HUDEP-2 (cell line): Measurements from ENCODE around the gene FAM136A.
"Not testable (repeated sequence)": the region's sequence is repeated elsewhere in the genome, so short reads cannot be mapped to it uniquely, and the experiment has no call there.

Experiments used
- DNase-seq, 76 experiments: peaks; one replicate each; lab custom pipeline; 2025; ENCODE audit not compliant: unreplicated experiment in 76 of 76; lab: John Stamatoyannopoulos, UW

Gene FAM136A

DNA sequence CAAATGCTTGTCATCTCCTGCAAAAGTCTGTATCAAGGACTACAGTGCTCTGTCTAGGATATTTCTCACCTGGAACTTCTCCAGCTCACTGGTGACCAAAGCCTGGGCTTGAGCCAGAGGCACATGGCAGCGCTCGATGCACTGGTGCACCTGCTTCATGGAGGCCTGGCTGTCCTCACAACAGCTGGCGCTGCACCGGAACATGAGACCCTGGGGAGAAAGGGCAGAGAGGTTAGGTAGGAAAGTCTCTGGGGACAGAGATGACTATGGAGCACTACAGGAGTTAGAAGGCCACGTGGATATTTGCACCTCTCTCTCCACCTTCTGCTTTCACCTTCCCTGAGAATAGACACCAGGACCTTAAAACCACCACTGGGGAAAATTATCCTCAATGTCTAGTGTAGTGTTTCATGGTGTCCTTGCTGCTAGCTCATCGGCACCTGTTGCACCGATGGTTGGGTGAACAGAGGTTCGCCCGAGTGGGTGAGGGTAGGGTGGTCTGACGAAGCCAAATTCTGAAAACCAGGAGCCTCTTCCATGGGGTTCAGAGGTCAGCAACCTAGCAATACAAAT, 1.0 kb downstream of the FAM136A start:
- DNase-seq: no peak

DNA sequence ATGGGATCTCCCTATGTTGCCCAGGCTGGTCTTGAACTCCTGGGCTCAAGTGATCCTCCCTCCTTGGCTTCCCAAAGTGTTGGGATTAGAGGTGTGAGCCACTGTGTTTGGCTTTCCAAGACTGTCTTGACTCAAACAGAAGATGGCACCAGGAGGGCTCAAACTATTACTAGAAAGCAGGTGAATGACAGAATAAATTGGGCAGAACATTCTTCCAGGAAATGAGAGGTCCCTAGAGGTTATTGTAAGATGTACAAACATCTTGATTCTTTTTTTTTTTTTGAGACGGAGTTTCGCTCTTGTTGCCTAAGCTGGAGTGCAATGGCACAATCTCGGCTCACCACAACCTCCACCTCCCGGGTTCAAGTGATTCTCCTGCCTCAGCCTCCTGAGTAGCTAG, 4.0 kb downstream of the FAM136A start:
- DNase-seq: not testable (repeated sequence)

DNA sequence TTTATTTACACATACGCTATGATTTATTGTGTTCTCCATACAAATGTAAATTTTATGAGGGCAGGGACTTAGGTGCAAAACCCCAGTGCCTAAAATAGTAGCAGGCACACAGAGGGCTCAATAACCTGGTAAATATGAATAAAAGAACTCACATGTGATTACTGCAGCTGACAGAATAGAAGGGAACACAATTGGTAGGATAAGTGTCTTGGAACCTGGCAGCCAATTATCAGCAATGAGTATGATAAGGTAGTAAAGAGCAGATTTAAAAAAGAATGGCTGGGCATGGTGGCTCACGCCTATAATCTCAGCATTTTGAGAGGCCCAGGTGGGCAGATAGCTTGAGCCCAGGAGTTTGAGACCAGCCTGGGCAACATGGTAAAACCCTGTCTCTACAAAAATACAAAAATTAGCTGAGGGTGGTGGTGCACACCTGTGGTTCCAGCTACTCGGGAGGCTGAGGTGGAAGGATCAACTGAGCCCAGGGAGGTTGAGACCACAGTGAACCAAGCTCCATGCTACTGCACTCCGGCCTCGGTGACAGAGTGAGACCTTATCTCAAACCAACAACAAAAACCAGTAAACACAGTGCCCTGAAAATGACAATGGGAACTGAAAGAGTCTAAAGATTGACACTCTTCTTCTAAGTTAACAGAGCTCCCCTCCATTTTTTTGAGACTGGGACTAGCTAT, 18.2 kb downstream of the FAM136A start:
- DNase-seq: no peak

DNA sequence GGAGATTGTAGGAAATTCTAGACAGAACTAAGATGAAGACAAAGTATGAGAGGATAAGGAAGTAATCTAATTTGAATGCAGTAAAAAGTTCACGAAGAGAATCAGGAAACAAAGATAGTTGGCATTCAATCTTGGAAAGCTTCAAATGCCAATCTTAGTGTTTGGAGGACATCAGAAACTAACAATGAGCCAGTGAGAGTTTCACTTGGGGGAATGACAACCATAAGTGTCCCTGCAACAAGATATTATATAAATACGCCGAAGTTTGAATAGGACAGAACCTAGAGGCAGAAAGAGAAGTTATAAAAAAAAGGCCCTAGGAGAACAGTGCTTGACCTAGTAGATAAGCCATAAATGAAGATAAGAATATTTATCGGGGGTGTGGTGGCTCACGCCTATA, 19.4 kb downstream of the FAM136A start:
- no peak for DNase-seq

DNA sequence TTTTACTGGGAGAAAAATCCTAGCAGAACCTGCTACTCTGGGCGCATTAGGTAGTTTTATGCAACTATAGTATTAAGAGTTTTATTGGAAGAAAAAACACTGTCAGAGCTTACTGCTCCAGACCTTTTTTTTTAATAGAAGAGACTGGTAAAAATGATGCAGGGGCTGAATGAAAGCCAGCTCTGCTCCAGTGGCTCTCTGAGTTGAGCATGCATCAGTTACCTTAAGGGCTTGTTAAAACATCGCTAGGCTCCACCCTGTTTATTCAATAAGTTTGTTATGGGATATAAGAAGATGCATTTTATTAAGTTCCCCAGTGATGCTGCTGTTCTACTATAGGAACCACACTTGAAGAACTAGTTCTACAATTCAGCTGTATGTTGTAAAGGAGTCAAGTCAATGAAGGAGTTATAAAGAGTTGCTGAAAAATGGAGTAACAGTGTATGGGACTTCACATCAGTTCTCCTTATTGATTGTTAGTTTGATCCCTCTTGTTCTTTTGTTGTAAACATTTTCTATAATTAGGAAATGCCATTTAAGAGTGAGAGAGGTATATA, 21.5 kb downstream of the FAM136A start:
- no peak for DNase-seq

DNA sequence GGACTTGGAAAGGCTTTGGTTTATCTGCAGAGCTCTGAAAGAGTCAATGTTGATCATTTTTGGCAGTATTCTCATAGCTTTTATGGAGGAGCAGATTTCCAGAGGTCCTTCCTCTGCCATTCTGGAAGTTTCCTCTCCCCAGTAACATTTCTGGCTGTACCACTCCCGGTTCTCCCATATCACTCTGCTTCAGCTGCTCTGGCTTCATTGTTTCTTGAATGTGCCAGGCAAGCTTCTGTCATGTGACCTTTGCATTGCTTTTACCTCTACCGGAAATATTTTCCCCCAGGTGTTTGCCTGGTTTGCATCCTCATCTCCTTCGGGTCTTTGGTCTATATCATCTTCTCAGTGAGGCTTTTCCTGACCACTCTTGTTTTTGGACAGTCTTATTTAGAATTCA, 31.5 kb downstream of the FAM136A start:
- DNase-seq: no peak

DNA sequence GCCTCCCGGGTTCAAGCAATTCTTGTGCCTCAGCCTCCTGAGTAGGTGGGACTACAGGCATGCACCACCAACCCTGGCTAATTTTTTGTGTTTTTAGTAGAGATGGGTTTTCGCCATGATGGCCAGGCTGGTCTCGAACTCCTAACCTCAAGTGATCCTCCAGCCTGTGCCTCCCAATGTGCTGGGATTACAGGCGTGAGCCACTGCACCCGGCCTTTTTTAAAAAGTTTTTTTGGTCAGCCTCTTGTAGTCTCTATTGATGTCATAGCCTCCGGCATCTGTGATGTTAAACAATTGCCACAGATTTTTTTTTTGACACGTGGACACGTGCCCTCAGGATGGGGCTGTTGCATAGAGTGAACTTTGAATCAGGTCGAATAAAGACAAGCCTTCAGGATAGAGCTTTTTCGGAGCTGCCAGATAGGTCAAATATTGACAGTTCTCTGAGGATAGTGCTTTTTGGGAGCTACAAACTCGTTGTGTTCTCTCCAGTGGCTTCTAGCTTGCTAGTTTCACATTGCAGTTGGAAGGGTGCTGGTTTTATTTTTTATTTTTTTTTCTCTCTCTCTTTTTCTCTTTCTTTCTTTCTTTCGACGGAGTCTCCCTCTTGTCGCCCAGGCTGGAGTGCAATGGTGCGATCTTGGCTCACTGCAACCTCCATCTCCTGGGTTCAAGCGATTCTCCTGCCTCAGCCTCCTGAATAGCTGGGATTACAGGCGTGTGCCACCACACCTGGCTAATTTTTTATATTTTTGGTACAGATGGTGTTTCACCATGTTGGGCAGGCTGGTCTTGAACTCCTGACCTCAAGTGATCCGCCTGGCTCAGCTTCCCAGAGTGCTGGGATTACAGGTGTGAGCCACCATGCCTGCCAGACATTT, 32.2 kb downstream of the FAM136A start:
- DNase-seq: not testable (repeated sequence)

DNA sequence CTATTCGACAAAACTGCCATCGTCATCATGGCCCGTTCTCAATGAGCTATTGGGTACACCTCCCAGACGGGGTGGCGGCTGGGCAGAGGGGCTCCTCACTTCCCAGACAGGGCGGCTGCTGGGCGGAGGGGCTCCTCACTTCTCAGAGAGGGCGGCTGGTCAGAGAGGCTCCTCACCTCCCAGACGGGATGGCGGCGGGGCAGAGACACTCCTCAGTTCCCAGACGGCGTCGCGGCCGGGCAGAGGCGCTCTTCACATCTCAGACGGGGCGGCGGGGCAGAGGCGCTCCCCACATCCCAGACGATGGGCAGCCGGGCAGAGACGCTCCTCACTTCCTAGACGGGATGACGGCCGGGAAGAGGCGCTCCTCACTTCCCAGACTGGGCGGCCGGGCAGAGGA, 34.9 kb downstream of the FAM136A start:
- not testable (repeated sequence) for DNase-seq

DNA sequence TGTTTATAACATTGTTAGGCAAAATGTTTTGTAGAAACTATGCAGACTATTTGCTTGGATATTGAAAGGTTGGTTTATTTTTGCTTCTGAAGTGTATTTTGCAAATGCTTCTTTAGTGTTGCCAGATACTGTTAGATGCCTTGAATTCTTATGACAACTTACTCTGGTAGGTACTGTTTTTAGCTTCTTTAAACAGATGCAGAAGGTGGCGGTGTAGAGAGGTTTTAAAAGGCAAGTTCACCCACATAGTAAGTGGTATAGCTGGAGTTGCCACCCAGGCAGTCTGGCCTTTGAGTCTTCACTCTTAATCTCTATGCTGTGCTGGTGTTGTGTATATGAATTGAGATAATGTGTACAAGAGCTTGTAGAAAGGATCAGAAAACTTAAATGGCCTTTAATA, 40.4 kb downstream of the FAM136A start:
- DNase-seq: peak in 3 of 76 experiments; percentile 6 to 20 (median 14)

DNA sequence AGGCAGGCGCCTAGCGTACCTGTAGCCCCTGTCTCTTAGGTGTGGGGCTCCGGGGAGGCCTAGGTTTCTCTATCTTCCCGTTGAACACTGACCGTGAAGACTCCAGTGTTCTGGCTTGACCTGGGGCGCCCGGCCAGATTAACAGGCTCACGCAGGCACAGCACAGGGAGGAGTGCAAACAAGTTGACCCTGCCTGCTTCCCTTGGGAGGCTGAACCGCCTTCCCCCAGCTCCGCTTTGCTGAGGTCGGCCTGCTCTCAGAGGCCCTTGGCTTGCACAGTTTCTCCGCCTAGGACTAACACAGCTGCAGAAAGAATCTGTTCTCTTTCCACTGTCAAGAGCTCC, 43.4 kb downstream of the FAM136A start:
- DNase-seq: peak in 1 of 76 experiments; percentile 44

DNA sequence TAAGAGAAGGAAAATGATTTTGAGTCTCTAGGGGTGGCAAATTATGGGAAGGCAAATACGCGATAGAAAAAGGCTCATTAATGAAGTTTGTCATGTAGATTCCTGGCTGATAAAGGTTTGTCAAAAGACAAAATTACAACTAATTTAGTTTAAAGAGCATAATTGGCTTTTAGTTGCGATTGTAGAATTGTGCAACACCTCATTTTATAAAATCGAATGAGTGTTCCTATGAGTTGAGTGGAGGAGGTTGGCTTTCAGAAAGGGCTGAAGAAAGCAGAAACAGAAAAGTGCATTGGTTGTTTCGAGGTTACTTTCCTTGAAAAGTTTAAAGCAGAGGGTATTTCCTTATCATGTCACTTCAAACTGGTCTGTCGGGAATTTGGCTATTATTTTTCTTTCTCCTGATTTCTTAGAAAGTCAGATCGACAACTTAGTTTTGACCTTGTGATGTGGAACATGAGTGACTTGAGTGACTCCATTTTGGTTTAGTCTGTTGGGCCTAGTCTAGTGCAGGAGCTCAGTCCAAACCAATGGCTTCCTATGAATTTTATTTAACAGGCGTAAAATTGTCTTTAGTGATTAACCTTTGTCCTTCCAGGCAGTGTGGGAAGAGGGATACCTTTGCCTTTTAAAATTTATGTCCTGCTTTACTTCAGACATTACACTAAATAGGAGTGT, 46.1 kb downstream of the FAM136A start:
- no peak for DNase-seq

DNA sequence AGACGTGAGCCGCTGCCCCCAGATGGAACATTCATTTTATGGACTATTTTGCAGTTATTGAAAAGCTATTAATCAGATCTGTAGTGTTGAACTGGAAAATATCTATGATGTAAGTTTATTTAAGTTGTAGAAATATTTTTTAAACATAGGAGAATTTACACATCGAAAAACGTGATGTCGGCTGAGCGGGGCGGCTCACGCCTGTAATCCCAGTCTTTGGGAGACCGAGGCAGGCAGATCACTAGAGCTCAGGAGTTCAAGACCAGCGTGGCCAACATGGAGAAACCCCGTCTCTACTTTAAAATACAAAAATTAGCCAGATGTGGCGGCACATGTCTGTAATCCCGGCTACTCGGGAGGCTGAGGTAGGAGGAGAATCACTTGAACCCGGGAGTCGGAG, 51.4 kb downstream of the FAM136A start:
- no peak for DNase-seq

DNA sequence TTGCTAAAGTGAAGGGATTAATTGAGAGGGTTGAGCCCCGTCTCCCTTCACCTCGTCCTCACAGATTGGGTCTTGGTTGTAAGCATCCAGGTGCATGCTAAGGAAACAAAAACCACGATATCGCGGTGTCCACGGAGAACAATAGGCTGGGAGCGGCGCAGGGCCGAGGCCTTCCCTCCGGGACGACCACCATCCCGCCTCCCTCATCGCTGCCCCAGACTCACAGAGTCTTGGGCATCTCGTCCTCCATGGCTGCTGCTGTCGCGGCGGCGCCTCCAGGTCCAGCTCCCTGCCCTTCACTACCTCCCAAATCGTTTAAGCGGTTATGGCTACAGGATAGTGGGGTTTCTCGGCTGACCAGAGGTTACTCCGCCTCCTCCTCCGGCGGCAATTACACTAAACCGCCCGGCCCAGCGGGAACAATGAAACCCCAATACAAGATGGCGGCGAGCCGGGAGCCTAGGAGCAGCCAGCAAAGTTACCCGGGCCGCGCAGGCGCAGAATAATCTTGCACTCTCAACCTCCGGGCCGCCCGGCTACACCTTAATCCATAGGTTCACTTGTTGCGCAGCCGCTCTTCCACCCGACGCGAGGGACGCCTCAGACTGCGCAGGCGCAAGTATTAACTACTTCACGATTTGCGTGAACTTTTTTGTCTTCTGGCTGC, 53.6 kb downstream of the FAM136A start, which contains the start of gene TIA1:
TSS of gene TIA1 (minus strand) at position 448 of the 667 bp plus-strand sequence. CDS start at position 250, 198 bp downstream.
- peak; percentile 63 to 99 (median 94) for DNase-seq

DNA sequence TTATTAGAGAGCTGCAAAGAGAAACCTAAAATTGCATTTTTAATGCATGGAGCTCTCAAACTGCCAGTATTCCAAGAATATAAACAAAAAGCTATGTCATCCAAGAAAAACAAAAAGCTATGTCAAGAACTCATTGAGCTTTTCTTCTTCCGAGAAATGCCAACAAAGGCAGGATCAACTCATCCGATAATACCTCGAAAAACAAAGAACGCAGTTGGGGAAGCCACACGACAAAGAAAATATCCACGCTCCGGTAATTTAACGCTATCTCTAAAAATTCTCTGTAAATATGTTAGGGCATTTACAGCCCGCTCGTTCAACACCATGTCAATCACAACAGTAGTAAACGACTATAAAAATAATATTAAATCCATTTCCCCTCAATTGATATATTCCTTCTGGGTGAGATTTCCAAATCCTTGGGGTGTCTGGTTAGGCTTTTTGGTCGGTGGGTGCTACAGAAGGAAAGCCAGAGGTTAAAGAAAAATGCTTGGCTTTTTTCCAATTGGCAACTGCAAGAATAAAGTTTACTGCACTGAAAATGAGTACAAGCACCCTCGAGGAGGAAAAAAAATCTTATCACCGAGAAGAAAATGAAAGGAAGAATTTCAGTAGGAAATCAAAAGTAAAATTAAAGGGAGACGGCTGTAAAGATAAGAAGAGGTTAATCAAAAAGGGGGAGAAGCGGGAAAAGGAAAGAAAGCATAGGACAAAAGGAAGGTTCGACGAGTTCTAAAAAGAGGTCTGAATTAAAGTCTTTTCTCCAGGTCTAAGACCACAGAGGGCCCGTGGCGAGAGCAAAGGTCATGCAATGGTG, 54.3 kb downstream of the FAM136A start:
- peak in 8 of 76 experiments; percentile 13 to 63 (median 26) for DNase-seq
